HAP-1 (cell line): Measurements from ENCODE around the gene SLC31A2.
"Not testable (repeated sequence)": the region's sequence is repeated elsewhere in the genome, so short reads cannot be mapped to it uniquely, and the experiment has no call there.

Experiments used
- DNase-seq, 2 experiments: peaks; one replicate each; pipeline ENCODE4 v3.0.0-alpha.2; 2016 to 2020; ENCODE audit warnings: low spot score in 2 of 2
- H3K27me3 ChIP-seq: fragments of 250-450 bp; sonication (Bioruptor Pico); 2 replicates; pipeline ENCODE4 v1.5.1; 2020; ENCODE audit warnings: low read depth, mild to moderate bottlenecking, moderate library complexity
- H3K36me3 ChIP-seq: fragments of 250-450 bp; sonication (Bioruptor Pico); replicated peaks from 2 replicates; pipeline ENCODE4 v1.5.1; 2020; ENCODE audit warnings: mild to moderate bottlenecking
- H3K4me1 ChIP-seq: fragments of 250-450 bp; sonication (Bioruptor Pico); 2 replicates; pipeline ENCODE4 v1.5.1; 2020; ENCODE audit warnings: mild to moderate bottlenecking
- H3K4me3 ChIP-seq: fragments of 250-450 bp; sonication (Bioruptor Pico); 2 replicates; pipeline ENCODE4 v1.5.1; 2020; ENCODE audit warnings: mild to moderate bottlenecking, moderate library complexity
- H3K9me3 ChIP-seq: fragments of 250-450 bp; sonication (Bioruptor Pico); 2 replicates; pipeline ENCODE4 v1.5.1; 2020; ENCODE audit warnings: mild to moderate bottlenecking, moderate library complexity
- in situ Hi-C: fragments of 300-500 bp; cut with MboI; formaldehyde crosslinking; loops from 3 replicates; pipeline ENCODE4 v1.14.3; 2020; ENCODE audit warnings: low sequenced_read_pairs, inconsistent platforms, mixed read lengths

The SLC31A2 gene, protein sequence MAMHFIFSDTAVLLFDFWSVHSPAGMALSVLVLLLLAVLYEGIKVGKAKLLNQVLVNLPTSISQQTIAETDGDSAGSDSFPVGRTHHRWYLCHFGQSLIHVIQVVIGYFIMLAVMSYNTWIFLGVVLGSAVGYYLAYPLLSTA

DNA sequence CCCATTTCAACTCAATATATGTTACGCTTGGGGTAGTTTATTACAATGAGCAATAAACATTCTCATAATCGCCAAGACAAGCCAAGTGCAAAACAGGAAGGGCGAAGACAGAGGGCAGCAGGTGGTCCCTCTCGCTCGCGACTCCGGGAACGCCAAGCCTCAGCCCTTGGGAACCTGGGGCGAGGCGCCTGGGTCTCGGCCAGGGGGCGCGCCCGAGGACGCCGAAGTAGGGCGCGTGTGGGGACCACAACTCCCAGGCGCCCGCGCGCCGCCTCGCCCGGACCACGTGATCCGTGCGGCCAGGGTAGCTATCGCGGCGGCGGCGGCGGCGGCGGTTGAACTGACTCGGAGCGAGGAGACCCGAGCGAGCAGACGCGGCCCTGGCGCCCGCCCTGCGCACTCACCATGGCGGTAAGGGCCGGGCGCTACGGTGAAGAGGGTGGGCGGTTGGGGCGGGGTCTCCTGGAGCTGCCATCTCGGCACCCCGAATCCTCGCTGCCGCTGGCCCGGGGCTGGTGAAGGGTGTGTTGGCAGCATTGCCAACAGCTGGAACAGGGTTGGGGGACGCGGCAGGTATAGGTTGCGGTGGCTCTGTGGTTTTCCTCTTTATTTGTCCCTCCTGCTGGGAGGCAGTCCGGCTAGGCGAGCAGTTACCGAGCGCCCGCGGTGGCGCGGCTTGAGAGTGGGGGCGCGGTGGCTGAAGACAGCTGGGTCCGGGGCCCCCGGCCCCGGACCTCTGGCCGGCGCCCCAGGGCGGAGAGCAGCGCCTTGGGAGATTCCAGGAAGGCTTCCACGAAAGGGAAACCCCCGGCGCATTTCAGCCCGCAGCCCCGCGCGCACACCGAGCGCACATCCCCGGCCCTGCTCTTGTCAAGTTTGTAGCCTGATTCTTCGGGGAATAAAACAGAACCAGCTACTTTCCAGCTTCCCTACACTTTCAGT is at the start of gene SLC31A2:
TSS of gene SLC31A2 (plus strand) at position 338 of the 942 bp plus-strand sequence. CDS start at position 406, 68 bp downstream.
- in situ Hi-C loops, result no loop called here

DNA sequence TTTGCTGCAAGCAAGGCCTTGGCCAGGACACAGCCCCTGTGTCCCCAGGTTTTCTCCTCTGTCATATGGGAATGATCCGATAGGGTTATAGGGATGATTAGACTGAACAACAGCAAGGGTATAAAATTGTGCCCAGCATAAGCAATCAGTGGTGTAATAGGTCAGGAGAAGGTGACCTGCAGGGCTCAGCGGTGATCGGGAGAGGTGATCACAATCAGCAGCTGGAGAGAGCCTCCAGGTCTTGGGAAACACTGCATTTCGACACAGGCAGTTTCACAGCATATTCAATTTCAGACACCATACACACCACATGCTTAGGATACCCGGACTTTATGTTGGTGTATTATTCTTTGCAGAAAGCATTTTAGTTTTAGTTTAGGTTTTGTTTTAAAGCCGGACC is 45.5 kb upstream of the SLC31A2 start:
- H3K9me3 ChIP-seq, H3K36me3 ChIP-seq, H3K4me3 ChIP-seq, H3K4me1 ChIP-seq, H3K27me3 ChIP-seq, in situ Hi-C loops, DNase-seq: not testable (repeated sequence)

More for the DNA sequence above, at the start of gene SLC31A2:
- Histone ChIP-seq H3K27me3 (peaks cover 4% of the 10 kb centered on the region; the same call in 1 of the 2 replicates), H3K9me3 (no peaks in the 10 kb centered on the region), H3K4me1 (no peaks in the 10 kb centered on the region), H3K4me3 (peak within 1 kb of the TSS; percentile 79), H3K36me3 (no peaks in the 10 kb centered on the region)
- DNase-seq, result peak; percentile 88 to 94

DNA sequence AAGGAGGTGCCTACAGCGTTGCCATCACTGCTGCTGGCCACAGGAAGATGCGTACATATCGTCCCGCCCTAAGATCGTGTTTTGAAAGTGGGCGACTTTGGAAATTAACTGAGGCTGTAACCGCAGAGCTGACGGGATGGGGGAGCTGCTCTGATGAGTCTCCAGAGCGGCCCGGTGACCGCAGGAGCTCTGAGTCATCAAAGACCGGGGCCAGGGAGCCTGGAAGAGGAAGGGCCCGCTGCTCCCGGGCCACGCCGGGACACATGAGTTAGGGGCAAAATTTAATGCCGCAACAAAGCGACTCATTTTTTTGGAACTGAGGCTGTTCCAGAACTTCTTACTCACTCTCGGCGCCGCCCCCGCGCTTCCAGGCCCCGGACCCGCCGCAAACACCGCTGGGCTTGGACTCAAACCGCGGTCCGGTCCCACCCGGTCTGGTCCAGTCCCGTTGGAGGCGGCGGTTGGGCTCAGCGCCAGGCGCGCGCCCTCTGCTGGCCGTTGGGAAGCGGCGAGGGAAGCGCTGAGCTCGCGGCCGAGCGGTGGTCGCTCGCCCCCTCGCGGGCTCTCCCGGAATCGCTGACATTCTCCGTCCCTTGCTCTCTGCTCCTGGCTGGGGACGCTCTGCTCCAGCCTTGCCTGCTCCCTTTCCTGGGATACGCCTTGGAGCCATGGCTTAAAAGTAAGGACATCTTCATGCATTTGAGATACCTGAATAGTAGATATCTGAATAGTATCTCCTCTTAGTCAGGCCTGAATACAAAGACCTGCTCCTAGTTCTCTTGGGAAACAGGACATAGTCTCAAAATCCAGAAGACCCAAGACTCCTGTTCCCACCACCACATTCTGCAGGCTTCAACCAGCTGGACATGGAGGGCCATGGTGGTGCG is 39.5 kb upstream of the SLC31A2 start:
- in situ Hi-C loops, H3K27me3 ChIP-seq, H3K36me3 ChIP-seq, H3K4me1 ChIP-seq, H3K4me3 ChIP-seq: not testable (repeated sequence)
- peaks cover 10% of the 10 kb centered on the region for H3K9me3 ChIP-seq
- peak in 1 of 2 experiments; percentile 14 for DNase-seq

DNA sequence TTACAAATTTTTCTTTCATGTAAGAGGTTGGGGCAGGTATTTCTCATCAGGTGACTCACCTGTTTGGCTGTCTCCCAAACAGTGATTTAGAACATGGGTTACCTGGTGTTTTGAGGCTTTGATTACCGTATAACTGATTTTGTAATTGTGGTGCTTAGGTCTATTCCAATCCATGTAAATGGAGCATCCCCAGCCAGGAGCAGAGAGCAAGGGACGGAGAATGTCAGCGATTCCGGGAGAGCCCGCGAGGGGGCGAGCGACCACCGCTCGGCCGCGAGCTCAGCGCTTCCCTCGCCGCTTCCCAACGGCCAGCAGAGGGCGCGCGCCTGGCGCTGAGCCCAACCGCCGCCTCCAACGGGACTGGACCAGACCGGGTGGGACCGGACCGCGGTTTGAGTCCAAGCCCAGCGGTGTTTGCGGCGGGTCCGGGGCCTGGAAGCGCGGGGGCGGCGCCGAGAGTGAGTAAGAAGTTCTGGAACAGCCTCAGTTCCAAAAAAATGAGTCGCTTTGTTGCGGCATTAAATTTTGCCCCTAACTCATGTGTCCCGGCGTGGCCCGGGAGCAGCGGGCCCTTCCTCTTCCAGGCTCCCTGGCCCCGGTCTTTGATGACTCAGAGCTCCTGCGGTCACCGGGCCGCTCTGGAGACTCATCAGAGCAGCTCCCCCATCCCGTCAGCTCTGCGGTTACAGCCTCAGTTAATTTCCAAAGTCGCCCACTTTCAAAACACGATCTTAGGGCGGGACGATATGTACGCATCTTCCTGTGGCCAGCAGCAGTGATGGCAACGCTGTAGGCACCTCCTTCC is 37.9 kb upstream of the SLC31A2 start:
- H3K9me3 ChIP-seq, result peaks cover 10% of the 10 kb centered on the region
- in situ Hi-C loops, H3K4me1 ChIP-seq, H3K36me3 ChIP-seq, H3K27me3 ChIP-seq, DNase-seq, H3K4me3 ChIP-seq: not testable (repeated sequence)

DNA sequence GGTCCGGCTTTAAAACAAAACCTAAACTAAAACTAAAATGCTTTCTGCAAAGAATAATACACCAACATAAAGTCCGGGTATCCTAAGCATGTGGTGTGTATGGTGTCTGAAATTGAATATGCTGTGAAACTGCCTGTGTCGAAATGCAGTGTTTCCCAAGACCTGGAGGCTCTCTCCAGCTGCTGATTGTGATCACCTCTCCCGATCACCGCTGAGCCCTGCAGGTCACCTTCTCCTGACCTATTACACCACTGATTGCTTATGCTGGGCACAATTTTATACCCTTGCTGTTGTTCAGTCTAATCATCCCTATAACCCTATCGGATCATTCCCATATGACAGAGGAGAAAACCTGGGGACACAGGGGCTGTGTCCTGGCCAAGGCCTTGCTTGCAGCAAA is 32.0 kb upstream of the SLC31A2 start:
- DNase-seq, in situ Hi-C loops, H3K36me3 ChIP-seq, H3K9me3 ChIP-seq, H3K4me1 ChIP-seq, H3K27me3 ChIP-seq, H3K4me3 ChIP-seq: not testable (repeated sequence)

DNA sequence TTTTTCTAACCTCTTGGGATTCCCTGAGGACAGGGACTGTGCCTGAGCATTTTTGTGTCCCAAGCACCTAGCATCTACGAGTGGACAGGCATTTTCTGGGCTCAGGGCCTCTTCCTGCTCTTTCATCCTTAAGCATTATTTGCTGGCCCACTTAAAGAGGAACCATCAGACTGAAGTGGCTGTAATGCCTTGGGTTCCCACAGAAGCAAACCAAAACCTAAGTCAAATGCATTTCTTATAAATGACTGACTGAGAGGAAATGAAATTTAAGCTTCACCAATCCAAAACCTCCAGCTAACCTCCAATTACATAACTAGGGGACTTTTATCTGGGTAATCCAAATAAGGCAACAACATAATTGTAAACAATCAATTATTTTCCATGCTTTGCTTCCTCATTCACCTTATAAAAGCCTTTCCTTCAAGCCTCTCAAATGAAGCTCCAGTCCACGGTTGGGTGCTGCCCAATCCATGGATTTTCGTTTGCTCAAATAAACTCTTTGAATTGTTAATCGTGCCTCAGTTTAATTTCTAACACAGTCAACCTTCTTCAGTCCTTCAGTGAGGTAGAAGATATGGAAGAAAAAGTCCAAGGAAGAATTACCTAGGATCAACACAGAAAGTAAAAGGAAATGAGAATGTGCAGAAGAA is 25.3 kb upstream of the SLC31A2 start:
- Histone ChIP-seq H3K27me3 (peaks cover 3% of the 10 kb centered on the region; the same call in 1 of the 2 replicates), H3K36me3 (no peaks in the 10 kb centered on the region), H3K9me3 (no peaks in the 10 kb centered on the region), H3K4me1 (no peaks in the 10 kb centered on the region), H3K4me3 (no peak overlapping the region)
- no peak for DNase-seq
- in situ Hi-C loops, result no loop called here

DNA sequence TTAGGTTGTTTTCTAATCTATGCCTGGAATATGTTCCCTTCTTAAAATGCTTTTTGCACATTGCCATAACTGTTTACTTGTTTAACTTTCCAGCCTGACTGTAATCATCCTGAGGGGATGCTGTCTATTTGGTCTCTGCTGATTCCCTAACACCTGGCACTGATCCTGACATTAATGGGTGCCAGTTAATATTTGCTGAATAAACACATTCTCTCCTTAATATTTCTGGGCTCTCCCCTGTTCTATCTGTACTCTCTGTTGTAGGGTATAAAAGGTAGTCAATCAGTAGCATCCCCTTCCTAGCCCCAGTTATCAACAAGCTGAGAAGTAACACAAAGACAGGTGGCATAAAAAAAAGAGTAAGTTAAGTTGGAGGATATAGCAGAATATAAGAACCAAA is 21.3 kb upstream of the SLC31A2 start:
- H3K36me3 ChIP-seq, result no peaks in the 10 kb centered on the region
- peaks cover 3% of the 10 kb centered on the region; the same call in 1 of the 2 replicates for H3K27me3 ChIP-seq
- no peak overlapping the region for H3K4me3 ChIP-seq
- in situ Hi-C loops, result no loop called here
- H3K4me1 ChIP-seq, result no peaks in the 10 kb centered on the region
- H3K9me3 ChIP-seq, result no peaks in the 10 kb centered on the region
- DNase-seq, result no peak

DNA sequence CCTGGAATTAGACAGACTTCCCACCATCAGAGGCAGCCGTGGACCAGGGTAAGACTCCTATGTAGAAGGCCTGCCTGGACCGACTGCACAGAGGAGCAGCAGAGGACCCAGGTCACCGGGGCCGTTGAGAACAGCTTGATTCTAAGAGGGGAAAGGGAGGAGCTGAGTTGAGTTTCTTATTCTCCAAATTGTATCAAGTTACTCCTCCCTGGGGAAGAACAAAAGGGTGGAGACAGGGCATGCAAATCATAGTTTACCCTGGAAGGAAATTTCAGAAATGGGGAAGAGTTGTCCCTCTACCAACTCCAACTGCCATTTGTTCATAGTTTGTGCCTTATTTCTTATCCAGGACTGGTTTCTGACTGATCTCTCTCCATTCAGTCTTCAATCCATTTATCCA is 20.9 kb upstream of the SLC31A2 start:
- H3K9me3 ChIP-seq, result no peaks in the 10 kb centered on the region
- H3K27me3 ChIP-seq, result peaks cover 3% of the 10 kb centered on the region; the same call in 1 of the 2 replicates
- DNase-seq, result no peak
- no peaks in the 10 kb centered on the region for H3K4me1 ChIP-seq
- no peaks in the 10 kb centered on the region for H3K36me3 ChIP-seq
- no peak overlapping the region for H3K4me3 ChIP-seq
- in situ Hi-C loops, result no loop called here

DNA sequence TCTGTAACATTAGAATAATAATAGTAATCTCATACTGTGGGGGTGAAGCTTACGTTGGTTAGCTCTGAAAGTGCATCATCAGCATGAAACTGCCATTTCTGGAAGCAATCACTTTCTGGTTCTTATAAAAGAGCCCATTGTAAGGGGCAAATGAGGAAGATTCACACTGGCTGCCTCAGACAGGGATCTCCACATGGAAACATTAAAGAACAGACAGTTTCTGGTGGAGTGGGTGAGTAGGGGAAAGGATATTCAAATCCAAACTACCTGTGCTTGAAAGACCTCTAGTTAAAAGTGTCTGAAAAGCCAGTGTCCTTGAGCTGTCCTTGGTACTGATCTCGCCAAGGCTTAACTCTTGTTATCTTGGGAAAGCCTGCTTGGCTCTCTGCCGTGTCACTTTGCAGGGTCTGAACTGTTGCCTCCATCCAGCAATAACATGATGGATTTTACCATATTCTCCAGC is 19.1 kb upstream of the SLC31A2 start:
- DNase-seq, result peak in 1 of 2 experiments; percentile 37
- no peak overlapping the region for H3K4me3 ChIP-seq
- no peaks in the 10 kb centered on the region for H3K4me1 ChIP-seq
- H3K36me3 ChIP-seq, result no peaks in the 10 kb centered on the region
- in situ Hi-C loops, result no loop called here
- H3K27me3 ChIP-seq, result peaks cover 3% of the 10 kb centered on the region; the same call in 1 of the 2 replicates
- no peaks in the 10 kb centered on the region for H3K9me3 ChIP-seq

DNA sequence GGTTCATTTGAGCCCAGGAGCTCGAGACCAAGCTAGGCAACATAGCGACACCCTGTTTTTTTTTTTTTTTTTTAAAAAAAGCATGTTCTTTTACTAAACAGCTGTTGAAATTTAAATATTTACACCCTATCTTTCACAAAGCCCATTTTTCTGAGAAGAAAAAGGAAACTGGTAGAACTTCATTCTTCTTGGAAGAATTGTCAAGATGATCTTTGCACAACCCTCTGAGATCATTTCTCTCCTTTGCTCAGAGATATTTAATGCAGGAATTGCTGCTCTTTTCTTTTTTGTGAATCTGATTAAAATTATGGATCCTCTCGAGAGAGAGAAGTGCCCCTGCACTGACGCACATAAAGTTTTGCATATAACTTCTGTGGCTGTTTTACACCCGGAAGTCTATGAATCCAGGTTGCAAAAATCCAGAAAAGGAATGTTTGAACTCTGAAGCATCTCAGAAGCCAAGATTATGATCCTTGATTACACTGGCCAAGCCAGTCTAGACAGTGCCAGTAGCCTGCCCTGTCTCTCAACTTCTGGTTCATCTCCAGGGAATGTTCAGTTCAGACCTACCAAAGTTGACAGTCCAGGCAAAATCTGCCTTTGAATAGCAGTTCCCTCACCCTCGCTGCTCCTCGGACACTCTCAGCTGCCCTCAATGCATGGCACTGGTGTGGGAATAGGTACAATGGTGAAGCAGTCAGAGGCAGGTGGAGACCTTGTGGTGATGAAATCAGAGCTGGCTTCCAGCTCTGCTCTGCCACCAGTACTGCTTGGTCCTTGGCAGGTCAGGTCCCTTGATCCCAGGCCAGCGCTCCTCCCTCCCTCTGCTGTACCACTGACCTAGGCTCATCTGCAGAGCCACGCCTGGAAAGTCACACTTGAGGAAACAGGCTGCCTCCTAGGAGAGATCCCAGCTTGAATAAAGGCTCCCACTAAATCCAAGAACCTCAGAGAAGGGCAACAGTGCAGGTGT is 13.3 kb upstream of the SLC31A2 start:
- no peaks in the 10 kb centered on the region for H3K27me3 ChIP-seq

DNA sequence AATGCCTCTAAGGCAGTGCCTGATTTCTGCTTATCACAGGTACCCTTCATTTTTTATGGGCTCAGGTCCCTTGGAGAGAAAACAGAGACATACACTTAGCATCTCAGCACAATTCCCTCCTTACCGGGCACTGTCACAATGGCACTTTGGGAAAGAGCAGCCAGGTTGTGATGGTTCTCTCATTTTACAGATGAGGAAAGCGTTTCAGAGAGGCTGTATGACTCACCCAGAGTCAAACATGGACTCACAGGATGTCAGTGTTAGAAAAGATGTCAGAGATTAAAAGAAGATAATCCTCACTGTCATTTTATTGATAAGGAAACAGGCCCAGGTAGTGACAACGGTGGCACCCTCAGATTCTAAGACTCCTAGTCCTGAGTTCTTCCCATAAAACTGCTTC is 12.0 kb upstream of the SLC31A2 start:
- Histone ChIP-seq H3K9me3 (no peaks in the 10 kb centered on the region), H3K4me3 (no peak overlapping the region), H3K27me3 (no peaks in the 10 kb centered on the region), H3K4me1 (no peaks in the 10 kb centered on the region), H3K36me3 (no peaks in the 10 kb centered on the region)
- DNase-seq, result no peak
- in situ Hi-C loops, result no loop called here

More for the DNA sequence above, 13.3 kb upstream of the SLC31A2 start:
- in situ Hi-C loops, result no loop called here
- Histone ChIP-seq H3K9me3 (no peaks in the 10 kb centered on the region), H3K4me3 (no peak overlapping the region), H3K36me3 (no peaks in the 10 kb centered on the region), H3K4me1 (no peaks in the 10 kb centered on the region)
- no peak for DNase-seq
